DOHH2 (cell line): ENCODE measurements around the gene ATP9B.

Source experiments
- CTCF ChIP-seq: fragments of 200-600 bp; sonication (generic); IDR thresholded peaks from one replicate; pipeline ENCODE4 v1.5.1; 2014; ENCODE audit warnings: antibody characterized with exemption, mild to moderate bottlenecking, low read depth, low read length; ENCODE audit not compliant: poor library complexity, severe bottlenecking
- EZH2phosphoT487 ChIP-seq: fragments of 200-600 bp; sonication (generic); IDR thresholded peaks from 2 replicates; pipeline ENCODE4 v1.6.1; 2017; ENCODE audit warnings: borderline replicate concordance, mild to moderate bottlenecking, antibody characterized with exemption, low read length, moderate library complexity, mixed read lengths

GRCh38 chr18:79339094-79339908 lies 270.1 kb downstream of the ATP9B start:
- no peak for TF ChIP-seq CTCF
- TF ChIP-seq EZH2phosphoT487: no peak
